ENCODE measurements around the gene TMEM201.

The TMEM201 gene

DNA sequence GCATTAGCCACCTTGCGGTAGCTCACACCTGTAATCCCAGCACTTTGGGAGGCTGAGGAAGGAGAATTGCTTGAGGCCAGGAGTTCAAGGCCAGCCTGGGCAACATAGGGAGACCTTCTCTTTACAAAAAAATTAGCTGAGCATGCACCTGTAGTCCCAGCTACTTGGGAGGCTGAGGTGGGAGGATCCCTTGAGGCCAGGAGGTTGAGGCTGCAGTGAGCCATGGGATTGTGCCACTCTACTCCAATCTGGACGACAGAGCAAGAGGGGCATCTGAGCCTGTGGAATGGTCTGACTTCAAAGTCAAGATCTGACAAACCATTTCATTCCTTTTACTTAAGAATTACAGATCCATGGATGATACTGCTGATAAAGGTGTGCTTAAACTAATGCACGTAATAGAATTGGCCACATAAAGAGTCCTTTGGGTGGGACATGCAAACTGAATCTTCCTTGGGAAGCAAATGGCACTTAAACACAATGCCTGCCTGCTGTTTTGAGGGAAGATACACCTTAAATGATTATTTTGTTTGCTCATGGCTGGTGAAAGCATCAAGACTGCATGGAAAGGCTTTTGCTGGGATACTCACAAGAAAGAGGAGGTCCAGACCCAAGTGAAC lies 2.5 kb upstream of the TMEM201 start:
- DNase-seq: no peak

DNA sequence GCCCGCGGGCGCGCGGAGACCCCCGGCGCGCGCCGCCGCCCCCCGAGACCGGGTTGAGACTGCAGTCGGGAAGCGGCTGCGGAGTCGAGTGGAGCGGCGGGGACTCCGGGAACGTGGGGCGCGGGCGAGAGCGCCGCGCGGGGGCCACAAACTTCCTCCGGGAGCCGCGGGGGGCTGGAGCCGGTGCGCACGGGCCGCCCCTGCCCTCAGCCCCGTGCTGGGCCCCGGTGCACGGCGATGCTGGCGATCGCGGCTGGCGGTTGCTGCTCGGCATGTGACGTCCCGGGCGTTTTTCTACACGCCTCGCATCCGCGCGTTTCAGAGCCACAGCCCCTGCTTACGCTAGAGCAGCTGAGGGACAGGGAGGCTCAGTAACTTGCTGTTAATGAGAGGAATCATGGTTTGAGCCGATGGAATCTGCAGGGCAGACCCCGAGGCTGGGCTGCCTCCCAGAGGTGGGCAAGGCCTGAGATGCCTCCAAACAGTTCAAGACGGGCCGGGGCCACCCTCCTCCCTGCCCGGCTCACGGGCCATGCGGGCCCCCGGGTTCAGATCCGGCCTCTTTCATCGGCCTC lies 520 bp downstream of the TMEM201 start:
- DNase-seq: peak in 2 of 4 experiments; percentile 16 to 30

DNA sequence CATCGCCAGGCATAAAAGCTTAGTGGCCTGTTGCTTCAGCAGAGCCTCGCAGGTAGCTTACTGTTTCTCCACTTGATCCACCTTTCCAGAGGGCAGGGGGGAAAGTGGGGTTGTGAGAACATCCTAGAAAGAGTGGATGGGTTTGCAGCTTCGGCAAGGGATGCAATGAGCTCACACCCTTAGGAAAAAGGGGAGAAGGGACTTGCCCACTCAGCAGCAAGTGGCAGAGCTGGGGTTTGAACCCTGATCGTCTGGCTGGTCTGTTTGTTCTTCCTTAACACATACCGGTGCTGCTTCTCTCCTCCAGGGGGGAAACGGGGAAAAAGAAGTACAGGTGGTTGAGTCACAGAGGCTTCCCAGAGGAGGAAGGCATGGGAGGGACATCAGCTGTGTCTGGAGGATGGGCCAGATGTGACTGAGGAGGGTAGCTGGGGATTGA lies 1.0 kb downstream of the TMEM201 start:
- DNase-seq: no peak

DNA sequence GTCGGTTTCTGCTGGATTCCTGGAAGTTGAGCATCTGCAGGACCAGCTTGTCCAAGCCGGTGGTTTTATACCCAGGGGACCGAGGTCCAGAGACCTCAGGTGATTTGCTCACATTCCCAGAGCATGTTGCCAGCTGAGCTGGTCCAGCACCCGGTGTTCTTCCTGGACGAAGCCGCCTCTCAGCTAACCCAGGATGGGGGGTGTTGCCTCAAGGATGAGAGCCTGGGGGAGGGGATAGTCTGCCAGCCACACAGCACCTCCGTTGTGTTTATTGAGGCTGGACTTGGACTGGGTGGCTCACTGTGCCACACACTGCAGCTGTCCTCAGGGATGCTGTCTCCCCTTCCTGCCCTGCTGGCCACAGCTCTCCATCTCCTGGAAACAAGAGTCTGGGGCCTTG lies 1.5 kb downstream of the TMEM201 start:
- DNase-seq: no peak

DNA sequence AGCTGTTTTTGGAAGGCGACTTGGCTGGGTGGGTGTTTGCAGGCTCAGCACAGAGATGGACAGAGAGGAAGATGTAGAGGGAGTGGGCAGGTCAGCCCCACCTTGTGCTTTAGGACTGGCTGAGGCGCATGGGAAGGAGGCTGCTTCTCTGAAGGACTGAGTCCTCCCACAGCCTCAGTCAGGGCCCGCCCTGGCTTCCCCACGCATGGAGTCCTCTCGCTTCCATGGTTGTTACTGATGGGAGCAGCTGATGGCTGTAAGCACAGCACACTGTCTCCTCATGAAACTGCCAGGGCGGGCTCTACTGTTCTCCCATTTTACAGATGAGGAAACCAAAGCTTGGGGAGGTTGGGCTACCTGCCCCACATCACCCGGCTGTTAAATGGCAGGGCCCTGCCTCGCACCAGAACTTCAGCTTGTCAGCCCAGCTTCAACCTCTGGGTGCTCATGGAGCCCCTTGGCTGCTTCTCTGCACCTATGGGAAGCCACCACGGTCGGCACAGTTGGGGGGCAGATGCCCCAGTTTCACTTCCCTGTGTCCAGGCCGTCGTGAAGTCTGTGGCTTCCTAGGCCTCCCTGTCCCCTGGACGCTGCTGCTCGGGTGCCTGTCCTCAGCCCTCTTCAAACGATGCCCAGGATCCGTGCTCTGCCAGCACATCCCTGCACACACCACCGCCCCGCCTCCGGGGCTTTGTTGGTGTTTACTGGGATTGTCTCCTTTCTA lies 2.4 kb downstream of the TMEM201 start:
- DNase-seq: no peak

DNA sequence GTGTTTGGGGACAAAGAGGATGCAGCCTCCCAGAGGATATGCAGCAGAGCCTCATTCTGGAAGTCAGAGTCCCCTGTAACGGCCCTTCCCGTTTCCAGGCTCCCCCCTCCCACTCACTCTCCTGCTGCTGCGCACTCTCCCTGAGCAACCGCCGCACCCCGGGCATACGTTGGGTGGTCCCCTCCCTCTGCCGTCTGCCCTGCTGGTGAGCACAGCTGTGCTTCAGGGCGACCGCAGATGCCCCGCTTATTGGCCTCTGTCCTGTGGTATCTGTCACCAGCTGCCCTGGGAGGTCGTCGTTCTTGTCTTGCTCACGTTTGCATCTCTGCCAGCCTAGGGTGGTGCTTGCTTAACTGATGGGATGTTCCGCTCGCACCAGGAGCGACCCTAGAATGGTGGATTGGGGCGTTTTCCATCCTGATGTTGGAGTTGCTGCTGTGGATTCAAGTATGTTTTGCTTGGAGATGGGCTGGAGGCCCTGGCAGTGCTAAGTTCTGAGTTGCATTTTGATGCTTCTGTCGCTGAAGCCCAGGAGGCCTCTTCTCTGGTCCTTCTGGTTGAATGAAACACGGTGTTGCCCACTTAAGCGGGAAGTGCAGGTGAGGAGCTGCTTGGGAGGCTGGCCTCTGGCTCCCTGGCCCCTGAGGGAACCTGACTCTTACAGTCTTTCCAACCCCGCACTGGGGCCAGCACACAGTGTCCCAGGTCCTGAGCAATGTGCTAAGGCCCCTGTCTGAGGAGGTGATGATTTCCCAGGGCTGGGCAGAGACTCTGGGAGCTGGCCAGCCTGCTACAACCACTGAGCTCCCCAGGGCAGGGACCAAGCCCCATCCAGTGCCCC lies 3.2 kb downstream of the TMEM201 start:
- no peak for DNase-seq

DNA sequence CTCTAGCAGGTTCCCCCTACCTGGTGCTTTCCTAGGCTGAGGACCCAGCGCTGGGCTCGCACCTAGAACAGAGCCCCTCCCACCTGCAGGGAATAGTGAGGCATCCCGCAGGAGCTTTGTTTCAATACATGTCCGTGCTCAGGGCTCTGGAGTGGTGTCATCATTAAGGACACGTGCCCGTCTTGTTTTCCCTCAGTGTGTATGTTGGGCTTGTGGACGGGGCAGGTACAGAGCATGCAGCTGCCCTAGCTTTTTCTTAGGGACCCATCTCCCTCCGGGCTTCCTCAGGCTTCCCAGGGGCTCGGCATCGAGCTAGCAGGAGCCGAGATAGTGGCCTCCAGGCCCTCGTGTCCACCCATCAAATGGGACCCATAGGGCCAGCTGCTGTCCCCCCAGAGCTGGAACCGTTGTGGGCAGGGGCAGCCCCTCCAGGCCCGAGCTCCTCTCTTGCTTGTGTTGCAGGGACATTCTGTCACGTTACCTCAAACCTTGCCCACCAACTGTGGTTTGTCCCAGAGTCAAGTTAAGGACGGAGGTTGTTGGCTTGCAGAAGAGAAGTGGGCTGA lies 3.9 kb downstream of the TMEM201 start:
- no peak for DNase-seq

DNA sequence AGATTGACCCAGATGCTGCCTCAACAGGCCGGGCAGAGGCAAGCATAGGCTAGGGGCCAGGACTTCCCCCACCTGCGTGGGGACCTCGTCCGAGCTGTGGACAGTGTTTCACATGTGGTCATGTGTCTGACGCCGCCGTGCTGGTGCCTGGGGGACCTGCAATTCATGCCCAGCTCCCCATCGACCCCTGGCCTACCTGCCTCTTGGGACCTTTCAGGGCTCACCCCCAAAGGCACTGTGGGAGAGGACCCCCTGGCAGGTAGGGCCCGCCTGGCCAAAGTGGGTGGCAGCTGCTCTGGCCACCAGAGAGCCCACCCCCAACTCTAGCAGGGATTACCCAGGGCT lies 4.4 kb downstream of the TMEM201 start:
- no peak for DNase-seq

DNA sequence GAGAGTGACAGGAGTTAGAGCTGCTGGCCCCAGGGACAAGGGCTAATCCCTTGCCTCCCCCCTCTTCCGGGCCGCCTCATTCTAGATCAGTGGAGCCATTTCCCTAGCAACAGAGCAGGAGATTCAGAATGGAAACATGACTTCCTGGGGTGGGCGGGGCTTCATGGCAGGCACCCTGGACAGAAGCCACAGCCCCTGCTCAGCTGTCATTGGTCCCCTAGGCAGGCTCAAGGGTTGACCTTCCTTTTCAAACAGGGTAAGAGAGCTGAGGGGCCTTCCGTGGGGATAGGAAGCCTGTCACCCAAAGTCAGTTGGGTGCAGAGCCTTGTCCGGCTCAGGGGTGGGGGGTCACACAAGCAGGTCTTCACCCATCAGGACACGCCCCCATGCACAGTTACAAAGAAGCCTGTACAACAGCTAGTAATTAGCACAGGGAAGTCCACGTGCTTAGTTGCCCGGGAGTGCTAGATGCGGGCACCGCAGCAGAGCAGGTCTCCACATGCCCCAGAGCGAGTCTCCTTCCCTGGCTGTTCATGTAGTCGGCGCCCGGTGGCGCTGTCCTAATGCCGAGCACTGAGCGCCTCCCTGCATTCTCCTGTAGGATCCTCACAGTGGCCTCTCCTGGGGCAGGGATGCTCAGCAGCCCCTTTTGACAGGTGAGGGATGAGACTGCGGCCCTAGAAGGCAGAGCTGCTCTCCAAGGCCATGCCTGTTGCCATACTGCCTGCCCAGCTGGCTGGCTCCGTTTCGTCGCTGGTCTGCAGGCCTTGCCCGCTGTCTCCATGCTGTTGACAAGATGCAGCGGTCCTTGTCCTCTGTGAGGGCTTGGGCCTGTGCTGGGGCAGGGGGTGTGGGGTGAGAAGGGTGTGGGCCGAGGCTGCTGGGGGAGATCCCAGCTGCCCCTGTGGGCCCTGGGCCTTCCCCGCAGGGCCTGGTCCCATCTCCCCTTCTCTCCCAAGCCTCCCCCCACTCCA lies 5.1 kb downstream of the TMEM201 start:
- DNase-seq: no peak

DNA sequence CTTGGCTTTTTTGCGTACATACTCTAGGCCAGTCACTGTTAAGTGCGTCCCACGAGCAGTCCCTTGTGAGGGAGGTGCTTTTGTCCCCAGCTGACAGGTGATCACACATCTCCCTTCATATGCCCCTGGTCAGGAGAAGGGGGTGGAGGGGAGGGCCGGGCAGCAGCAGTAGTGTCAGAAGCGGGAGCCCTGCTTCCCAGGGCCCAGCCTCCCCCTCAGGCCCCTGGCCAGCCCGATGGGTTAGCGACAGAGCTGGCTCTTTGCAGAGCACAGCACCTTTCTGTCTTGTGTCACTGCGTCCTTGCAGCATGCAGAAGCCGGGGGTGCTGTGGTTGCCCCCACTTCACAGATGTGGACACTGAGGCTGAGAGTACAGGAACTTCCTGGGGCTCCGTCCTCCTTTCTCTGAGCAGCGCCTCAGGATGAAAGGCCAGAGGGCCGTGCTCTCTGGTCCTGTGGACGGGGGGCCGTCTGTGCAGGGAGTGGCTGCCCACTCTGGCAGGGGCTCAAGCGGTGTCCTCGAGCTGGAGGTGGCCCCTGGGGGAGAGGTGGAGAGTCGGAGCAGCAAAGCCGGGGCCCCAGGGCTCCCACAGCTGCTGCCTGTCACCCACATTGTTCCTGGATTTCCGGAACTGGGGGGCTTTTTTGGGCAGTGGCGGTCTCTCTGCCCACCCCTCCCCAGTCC lies 5.9 kb downstream of the TMEM201 start:
- DNase-seq: no peak

DNA sequence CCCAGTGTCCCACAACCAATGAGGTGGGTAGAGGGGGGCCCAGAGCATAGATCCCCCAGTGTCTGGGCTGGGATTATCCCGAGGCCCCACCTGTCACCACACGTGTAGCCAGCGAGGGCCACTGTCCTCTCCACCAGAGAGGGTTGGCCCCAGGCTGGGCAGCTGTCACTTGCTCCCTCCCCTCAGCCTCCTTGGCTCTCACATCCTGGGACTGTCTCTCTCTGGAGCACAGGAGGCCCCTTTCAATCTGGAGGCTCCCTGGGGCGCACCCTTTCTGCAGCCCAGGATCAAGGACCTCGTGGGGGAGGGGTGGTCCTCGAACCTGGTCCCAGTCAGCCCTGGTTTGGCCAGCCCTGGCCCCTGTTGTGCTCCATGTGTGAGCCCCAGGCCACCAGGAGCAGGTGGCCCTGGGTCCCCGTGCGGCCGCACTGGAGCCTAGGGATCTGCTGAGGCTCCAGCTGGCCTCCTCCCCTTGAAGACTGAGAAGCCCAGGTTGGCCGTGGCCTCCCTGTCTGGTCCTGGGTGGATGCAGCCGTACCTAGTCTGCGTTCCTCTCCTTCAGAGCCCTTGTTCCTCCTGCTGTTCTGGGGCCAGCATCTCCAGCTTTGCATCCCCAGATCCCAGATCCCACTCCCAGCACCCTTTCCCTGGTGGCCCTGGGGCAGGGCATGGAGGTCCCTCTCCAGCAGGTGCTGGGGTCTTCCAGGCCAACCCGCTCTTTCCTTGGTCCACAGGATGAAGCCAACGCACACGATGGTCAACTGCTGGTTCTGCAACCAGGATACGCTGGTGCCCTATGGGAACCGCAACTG lies 6.7 kb downstream of the TMEM201 start:
- DNase-seq: no peak

DNA sequence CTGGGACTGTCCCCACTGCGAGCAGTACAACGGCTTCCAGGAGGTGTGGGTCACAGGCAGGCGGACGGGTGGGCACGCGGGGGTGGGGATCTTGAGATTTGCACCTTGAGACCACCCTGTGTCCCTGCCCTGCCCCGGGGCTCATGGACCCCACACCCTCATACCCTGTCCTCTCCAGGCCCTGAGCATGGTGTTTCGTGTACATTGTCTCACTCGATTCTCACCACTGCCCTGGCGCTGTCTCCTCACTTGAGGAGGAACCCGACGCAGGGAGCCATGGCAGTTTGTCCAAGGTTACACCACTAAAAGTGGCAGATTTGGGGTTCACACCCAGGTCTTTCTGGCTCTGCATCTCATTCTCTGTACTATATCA lies 7.2 kb downstream of the TMEM201 start:
- no peak for DNase-seq

DNA sequence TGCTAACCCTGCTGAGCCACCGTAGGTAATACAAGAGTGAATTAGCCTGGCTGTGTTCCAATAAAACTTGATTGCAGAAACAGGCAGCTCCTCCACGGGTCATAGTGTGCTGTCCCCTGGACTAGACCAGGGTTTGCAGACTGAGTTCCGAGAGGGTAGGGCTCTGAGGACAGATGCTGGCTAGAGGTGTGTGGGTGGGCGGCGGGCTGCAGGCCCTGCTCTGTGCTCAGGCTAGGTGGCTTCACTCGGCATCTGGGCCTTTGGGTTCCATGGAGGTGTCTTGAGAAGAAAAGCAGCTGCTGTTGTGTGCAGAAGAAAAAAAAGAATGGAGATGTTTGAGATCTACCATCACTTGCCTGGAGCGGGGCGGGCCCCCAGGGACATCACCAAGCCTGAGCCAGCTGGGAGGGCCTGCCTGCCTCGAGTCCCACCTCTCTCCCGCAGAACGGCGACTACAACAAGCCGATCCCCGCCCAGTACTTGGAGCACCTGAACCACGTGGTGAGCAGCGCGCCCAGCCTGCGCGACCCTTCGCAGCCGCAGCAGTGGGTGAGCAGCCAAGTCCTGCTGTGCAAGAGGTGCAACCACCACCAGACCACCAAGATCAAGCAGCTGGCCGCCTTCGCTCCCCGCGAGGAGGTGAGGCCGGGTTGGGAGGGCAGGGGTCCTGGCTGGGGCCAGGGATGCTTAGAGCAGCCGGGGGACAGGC lies 7.9 kb downstream of the TMEM201 start:
- DNase-seq: no peak

DNA sequence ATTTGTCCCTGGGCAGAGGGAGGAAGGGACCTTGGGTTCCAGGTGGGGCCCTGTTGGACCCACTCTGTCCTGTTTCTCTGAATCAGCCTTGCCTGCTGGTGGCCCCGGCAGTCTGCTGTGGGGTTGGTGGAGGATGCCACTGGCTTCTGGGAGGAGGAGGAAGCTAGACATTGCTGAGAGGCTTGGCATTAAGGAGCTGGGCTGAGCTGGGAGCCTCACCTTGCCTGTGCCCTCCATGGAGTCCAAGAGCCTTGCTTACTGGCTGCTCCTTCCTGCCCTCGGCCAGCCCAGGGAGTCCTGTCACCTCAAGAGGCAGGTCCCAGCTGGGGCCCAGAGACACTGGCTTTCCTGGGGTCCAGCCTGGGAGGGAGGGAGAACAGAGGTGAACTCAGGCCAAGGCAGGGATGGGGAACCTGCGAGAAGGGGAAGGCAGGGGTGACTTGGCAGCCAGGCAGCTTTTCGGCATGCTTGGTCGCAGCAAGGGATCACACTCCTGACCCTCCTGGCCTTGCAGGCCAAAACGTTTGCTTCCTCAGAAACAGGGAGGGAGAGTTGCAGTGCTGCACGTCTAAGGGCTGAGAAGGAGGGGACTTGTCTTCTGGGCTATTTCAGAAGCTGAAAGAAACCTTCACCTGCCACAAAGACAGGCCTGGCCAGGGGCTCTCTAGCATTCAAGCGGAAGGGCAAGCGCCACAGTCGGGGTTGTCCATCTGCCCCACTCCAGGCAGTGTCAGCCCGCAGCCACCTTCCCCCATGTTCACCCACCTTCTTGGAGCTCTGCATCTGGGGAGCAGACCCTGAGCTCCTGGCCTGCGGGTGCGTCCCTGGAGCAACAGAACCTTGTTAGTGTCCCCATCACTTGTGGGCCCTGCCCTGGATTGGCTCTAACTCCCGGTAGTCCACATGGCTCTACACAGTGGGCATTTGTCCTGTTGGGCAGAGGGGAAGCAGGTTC lies 8.9 kb downstream of the TMEM201 start:
- no peak for DNase-seq

DNA sequence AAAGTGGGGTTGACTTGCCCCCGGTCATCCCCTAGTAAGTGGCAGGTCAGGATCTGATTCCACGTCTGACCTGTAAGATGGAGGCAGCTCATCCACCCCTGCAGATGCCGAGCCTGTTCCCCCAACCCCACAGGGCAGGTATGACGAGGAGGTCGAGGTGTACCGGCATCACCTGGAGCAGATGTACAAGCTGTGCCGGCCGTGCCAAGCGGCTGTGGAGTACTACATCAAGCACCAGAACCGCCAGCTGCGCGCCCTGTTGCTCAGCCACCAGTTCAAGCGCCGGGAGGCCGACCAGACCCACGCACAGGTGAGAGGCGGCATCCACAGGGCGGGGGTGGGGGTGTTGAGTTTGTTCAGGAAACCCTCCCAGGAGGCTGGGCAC lies 9.6 kb downstream of the TMEM201 start:
- no peak for DNase-seq

DNA sequence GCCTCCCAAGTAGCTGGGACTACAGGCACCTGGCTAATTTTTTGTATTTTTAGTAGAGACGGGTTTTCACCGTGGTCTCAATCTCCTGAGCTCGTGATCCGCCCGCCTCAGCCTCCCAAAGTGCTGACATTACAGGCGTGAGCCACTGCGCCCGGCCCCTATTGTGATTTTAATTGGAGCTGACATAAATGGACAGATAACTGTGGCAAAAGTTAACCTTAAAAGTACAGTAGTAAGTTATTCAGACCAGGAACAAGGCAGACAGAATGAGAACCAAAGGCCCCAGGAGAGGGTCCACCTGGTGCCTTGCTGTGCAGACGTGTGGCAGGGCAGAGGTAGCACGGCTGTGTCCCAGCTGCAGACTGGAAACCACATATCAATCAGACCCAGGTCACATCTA lies 11.0 kb downstream of the TMEM201 start:
- no peak for DNase-seq

DNA sequence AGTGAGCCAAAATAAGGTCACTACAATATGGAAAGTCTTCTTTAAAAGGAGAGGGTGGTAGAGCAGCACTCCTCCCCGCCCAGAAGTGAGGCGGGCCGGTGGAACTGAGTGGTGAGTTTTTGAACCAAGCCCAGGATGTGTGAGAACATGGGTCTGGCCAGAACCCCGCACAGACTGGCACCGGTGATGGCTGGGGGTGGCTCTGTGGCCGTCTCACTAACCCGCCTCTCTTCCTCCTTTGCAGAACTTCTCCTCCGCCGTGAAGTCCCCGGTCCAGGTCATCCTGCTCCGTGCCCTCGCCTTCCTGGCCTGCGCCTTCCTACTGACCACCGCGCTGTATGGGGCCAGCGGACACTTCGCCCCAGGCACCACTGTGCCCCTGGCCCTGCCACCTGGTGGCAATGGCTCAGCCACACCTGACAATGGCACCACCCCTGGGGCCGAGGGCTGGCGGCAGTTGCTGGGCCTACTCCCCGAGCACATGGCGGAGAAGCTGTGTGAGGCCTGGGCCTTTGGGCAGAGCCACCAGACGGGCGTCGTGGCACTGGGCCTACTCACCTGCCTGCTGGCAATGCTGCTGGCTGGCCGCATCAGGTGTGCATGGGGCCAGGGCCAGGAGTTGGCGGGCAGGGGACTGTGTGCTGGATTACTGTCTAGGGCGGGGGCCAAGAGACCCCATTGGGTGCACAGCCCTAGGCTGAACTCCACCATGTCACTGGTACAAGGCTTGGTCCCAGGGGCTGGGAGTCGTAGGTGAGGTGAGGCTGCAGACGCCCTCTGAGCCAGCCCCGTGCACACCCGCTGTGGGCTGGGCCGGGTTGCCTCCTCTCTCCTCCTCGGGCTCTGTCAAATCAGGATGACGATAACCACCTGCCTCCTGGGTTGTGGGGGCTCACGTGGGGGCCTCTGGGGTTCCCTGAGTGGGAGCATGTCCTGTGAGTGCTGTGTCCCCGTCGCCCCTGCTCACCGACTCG lies 12.4 kb downstream of the TMEM201 start:
- no peak for DNase-seq

All from activated naive CD4-positive, alpha-beta T cell (primary cell).